Measurements from ENCODE around the gene PASK. TPM values are rescaled to one million over a fixed set of nuclear protein-coding genes. Genes with fewer than 3 reads are reported as not detected.

The PASK gene
- total and polyA plus RNA-seq, 2 donors (not counting 1 experiment from before 2014, with no cell fraction given): 1.0 to 1.5 TPM

- Histone ChIP-seq H3K27ac (ENCODE audit: insufficient read depth, low read length) (no peak overlapping the region), H3K79me2 (ENCODE audit: control insufficient read depth, insufficient read depth, low read length) (no peaks in the 10 kb centered on the region), H3K27me3 (ENCODE audit: control insufficient read depth, insufficient read depth, low read length) (no peaks in the 10 kb centered on the region), H3K36me3 (ENCODE audit: control insufficient read depth, insufficient read depth, low read length) (peaks cover 15% of the 10 kb centered on the region), H3K9ac (ENCODE audit: insufficient read depth, low read length) (no peak overlapping the region), H3K4me1 (ENCODE audit: control insufficient read depth, extremely low read depth, insufficient read depth, low read length) (peaks cover 7% of the 10 kb centered on the region), H3K4me3 (replicated peaks in 1 of 4; ENCODE audit: control extremely low read depth in 1 of 4, insufficient read depth in 1 of 4, low read depth in 3 of 4, low read length in 4 of 4) (no peak overlapping the region), H3K9me3 (ENCODE audit: control insufficient read depth, insufficient read depth, low read depth, low read length) (no peaks in the 10 kb centered on the region), H2AFZ (ENCODE audit: low read length) (no peak overlapping the region), H4K20me1 (ENCODE audit: control insufficient read depth, extremely low read depth, insufficient read depth, low read length) (no peaks in the 10 kb centered on the region), H3K4me2 (ENCODE audit: extremely low read depth, insufficient read depth, low read length) (no peak overlapping the region)
- no peak for TF ChIP-seq CTCF (conservative IDR thresholded peaks at IDR 0.05 in 1 of 2, IDR thresholded peaks at IDR 0.05 in 1 of 2; ENCODE audit: low read depth in 1 of 2, low read length in 2 of 2)
- TF ChIP-seq EZH2 (IDR thresholded peaks at IDR 0.05; ENCODE audit: low read length, missing control alignments): no peak
- no peak for DNase-seq (ENCODE audit: low read depth in 2 of 2)
Measured at GRCh38 chr2:241159116-241159515, 9.8 kb upstream of the PASK start.

GRCh38 chr2:241158546-241158900 lies 9.3 kb upstream of the PASK start:
- Histone ChIP-seq H3K79me2 (ENCODE audit: control insufficient read depth, insufficient read depth, low read length) (peaks cover under 1% of the 10 kb centered on the region), H3K36me3 (ENCODE audit: control insufficient read depth, insufficient read depth, low read length) (peaks cover 16% of the 10 kb centered on the region), H3K27me3 (ENCODE audit: control insufficient read depth, insufficient read depth, low read length) (no peaks in the 10 kb centered on the region), H2AFZ (ENCODE audit: low read length) (no peak overlapping the region), H3K4me1 (ENCODE audit: control insufficient read depth, extremely low read depth, insufficient read depth, low read length) (peaks cover 7% of the 10 kb centered on the region), H4K20me1 (ENCODE audit: control insufficient read depth, extremely low read depth, insufficient read depth, low read length) (no peaks in the 10 kb centered on the region), H3K4me2 (ENCODE audit: extremely low read depth, insufficient read depth, low read length) (no peak overlapping the region), H3K27ac (ENCODE audit: insufficient read depth, low read length) (no peak overlapping the region), H3K4me3 (replicated peaks in 1 of 4; ENCODE audit: control extremely low read depth in 1 of 4, insufficient read depth in 1 of 4, low read depth in 3 of 4, low read length in 4 of 4) (no peak overlapping the region), H3K9me3 (ENCODE audit: control insufficient read depth, insufficient read depth, low read depth, low read length) (no peaks in the 10 kb centered on the region), H3K9ac (ENCODE audit: insufficient read depth, low read length) (no peak overlapping the region)
- no peak for TF ChIP-seq CTCF (conservative IDR thresholded peaks at IDR 0.05 in 1 of 2, IDR thresholded peaks at IDR 0.05 in 1 of 2; ENCODE audit: low read depth in 1 of 2, low read length in 2 of 2)
- no peak for TF ChIP-seq EZH2 (IDR thresholded peaks at IDR 0.05; ENCODE audit: low read length, missing control alignments)
- no peak for DNase-seq (ENCODE audit: low read depth in 2 of 2)

GRCh38 chr2:241157841-241158545 lies 8.7 kb upstream of the PASK start:
- DNase-seq (ENCODE audit: low read depth in 2 of 2): peak in 1 of 2 donors; percentile 45
- no peaks in the 10 kb centered on the region for H4K20me1 ChIP-seq (ENCODE audit: control insufficient read depth, extremely low read depth, insufficient read depth, low read length)
- H3K27ac ChIP-seq (ENCODE audit: insufficient read depth, low read length): no peak overlapping the region
- H2AFZ ChIP-seq (ENCODE audit: low read length): no peak overlapping the region
- peaks cover 7% of the 10 kb centered on the region for H3K4me1 ChIP-seq (ENCODE audit: control insufficient read depth, extremely low read depth, insufficient read depth, low read length)
- H3K4me3 ChIP-seq (replicated peaks in 1 of 4; ENCODE audit: control extremely low read depth in 1 of 4, insufficient read depth in 1 of 4, low read depth in 3 of 4, low read length in 4 of 4): no peak overlapping the region
- H3K36me3 ChIP-seq (ENCODE audit: control insufficient read depth, insufficient read depth, low read length): peaks cover 15% of the 10 kb centered on the region
- no peaks in the 10 kb centered on the region for H3K27me3 ChIP-seq (ENCODE audit: control insufficient read depth, insufficient read depth, low read length)
- H3K9me3 ChIP-seq (ENCODE audit: control insufficient read depth, insufficient read depth, low read depth, low read length): no peaks in the 10 kb centered on the region
- no peak for TF ChIP-seq EZH2 (IDR thresholded peaks at IDR 0.05; ENCODE audit: low read length, missing control alignments)
- TF ChIP-seq CTCF (conservative IDR thresholded peaks at IDR 0.05 in 1 of 2, IDR thresholded peaks at IDR 0.05 in 1 of 2; ENCODE audit: low read depth in 1 of 2, low read length in 2 of 2): no peak
- no peak overlapping the region for H3K4me2 ChIP-seq (ENCODE audit: extremely low read depth, insufficient read depth, low read length)
- no peak overlapping the region for H3K9ac ChIP-seq (ENCODE audit: insufficient read depth, low read length)
- H3K79me2 ChIP-seq (ENCODE audit: control insufficient read depth, insufficient read depth, low read length): peaks cover 2% of the 10 kb centered on the region
